Esophagus (tissue), 2 donors: Measurements from ENCODE around the gene OPALIN. TPM values are rescaled to one million over a fixed set of nuclear protein-coding genes. Genes with fewer than 3 reads are reported as not detected.
"Not testable (repeated sequence)": the region's sequence is repeated elsewhere in the genome, so short reads cannot be mapped to it uniquely, and the experiment has no call there.

Source experiments
- H3K27ac ChIP-seq, 2 donors: one replicate each; pipeline ENCODE4 v1.5.1; 2013; ENCODE audit warnings: low read depth in 2 of 2, mild to moderate bottlenecking in 2 of 2, inconsistent platforms in 1 of 2, low read length in 1 of 2, moderate library complexity in 1 of 2
- H3K27me3 ChIP-seq, 2 donors: one replicate each; pipeline ENCODE4 v1.6.1; 2013; ENCODE audit warnings: low read length in 2 of 2, control low read depth in 1 of 2, mild to moderate bottlenecking in 1 of 2; ENCODE audit not compliant: insufficient read depth in 2 of 2, control insufficient read depth in 1 of 2
- H3K36me3 ChIP-seq, 2 donors: one replicate each; pipeline ENCODE4 v1.6.1; 2013; ENCODE audit warnings: low read length in 1 of 2; ENCODE audit not compliant: control insufficient read depth in 2 of 2, insufficient read depth in 2 of 2
- H3K4me1 ChIP-seq, 2 donors: one replicate each; pipeline ENCODE4 v1.6.1; 2013; ENCODE audit warnings: low read length in 1 of 2; ENCODE audit not compliant: control insufficient read depth in 2 of 2, insufficient read depth in 2 of 2
- H3K4me3 ChIP-seq, 2 donors: one replicate each; pipeline ENCODE4 v1.5.1; 2013; ENCODE audit warnings: low read length in 2 of 2, mild to moderate bottlenecking in 2 of 2, low read depth in 1 of 2, moderate library complexity in 1 of 2
- H3K9me3 ChIP-seq, 2 donors: one replicate each; pipeline ENCODE4 v1.6.1; 2013; ENCODE audit warnings: mild to moderate bottlenecking in 2 of 2, low read depth in 1 of 2, low read length in 1 of 2, moderate library complexity in 1 of 2; ENCODE audit not compliant: control insufficient read depth in 2 of 2, insufficient read depth in 1 of 2
- WGBS, 2 donors: extraction: QIAGEN DNeasy Blood & Tissue Kit; methylation state at CpG; one replicate each; pipeline ENCODE4 v1.1.7; 2013; 5-methylcytosine and 5-hydroxymethylcytosine counted together
- polyA plus RNA-seq, 2 donors: library from polyadenylated mRNA; stranded (reverse); fragments of 200-250 nt; gene quantifications; one replicate each; pipeline ENCODE4 v1.2.3, GENCODE V29; 2013
- donor health status: healthy with polysubstance abuse.
- donor health status: Bipolar disorder and iron deficiency.

Gene OPALIN
- polyA plus RNA-seq, 2 donors, result not detected

DNA sequence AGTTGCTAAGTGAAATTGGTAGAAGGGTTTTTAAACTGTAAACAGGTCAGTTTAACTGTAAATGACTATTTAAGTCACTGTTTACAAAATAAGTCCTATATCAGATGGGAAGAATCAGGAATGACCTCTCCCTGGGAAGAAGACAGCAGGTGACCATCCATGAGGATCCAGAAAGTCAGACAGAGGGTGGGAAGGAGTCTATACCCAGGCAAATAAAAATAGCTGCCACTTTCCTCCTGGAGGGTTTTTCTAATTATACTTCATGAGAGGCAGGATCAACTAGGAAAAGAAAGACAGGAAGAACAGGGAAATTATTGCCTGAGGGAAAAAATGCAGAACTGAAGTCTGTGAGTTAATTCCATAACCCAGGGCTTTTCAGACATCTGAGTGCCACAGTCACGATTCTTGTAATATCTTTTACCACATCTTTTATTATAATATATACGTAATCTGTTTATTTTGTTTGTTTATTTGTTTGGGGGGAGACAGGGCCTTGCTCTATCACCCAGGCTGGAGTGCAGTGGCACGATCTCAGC lies 47.6 kb downstream of the OPALIN start:
- 61 to 72% methylated on average over 3 of the region's 3 CpGs for WGBS, 2 donors

DNA sequence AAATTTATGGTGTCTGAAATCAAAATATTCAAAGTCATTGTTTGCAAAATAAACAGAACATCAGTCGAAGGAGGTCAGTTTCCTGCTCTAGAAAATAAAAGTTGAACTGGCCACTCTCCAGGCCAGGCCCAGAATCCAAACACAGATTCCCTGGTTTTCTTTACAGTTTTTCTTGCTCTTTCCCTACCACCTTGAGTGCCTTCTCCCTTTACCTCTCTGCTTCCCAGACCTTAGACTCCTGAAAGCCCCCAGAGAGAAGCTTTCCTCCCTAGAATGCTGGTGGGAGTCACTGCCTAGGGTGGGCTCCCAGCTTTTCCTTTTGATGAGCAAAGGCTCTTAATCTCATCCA lies 48.5 kb downstream of the OPALIN start:
- no peak overlapping the region for H3K27ac ChIP-seq
- no peak overlapping the region for H3K4me3 ChIP-seq
- WGBS, 2 donors, result 40 to 62% methylated on average over 1 of the region's 1 CpG
- no peaks in the 10 kb centered on the region for H3K9me3 ChIP-seq
- H3K36me3 ChIP-seq, result no peaks in the 10 kb centered on the region
- no peaks in the 10 kb centered on the region for H3K27me3 ChIP-seq
- H3K4me1 ChIP-seq, result peaks cover 0 to 2% of the 10 kb centered on the region in 2 donors

More for the DNA sequence above, 47.6 kb downstream of the OPALIN start:
- no peak overlapping the region for H3K4me3 ChIP-seq
- no peak overlapping the region for H3K27ac ChIP-seq
- no peaks in the 10 kb centered on the region for H3K9me3 ChIP-seq
- H3K27me3 ChIP-seq, result no peaks in the 10 kb centered on the region
- peaks cover 0 to 2% of the 10 kb centered on the region in 2 donors for H3K4me1 ChIP-seq
- no peaks in the 10 kb centered on the region for H3K36me3 ChIP-seq

DNA sequence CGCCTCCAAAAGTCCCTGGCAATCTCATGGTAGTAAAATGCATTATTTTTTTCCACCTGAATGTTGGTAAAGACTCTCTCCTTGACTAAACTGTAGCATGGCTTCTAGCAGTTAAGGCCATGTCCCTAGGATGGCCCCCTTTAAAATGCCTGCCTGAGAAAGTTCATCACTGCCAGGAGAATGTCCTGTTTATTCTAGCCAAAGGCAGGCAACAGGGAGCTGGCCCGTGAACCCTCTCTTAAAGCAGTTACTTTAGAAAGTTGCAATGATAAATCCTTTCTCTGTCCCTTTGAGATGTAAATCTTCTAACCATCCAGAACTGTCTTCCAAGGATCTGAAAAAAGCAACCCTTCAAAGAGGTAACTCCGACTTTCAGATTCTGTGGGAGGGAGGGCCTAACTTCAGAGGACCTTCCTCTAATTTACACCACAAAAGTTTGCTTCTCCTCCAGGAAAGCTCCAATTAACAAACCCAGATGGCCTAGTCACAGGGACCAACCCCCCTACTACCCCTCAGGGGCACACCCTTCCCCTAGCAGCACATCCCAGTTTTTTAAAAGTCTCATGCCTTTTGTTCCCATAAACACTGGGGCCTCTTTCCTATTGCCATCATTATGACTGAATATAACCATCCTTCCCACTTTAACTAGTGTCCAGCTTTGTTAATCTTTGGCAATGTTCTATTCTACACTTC lies 49.0 kb downstream of the OPALIN start:
- no peak overlapping the region for H3K4me3 ChIP-seq
- H3K27ac ChIP-seq, result no peak overlapping the region
- H3K36me3 ChIP-seq, result no peaks in the 10 kb centered on the region
- 45 to 49% methylated on average over 3 of the region's 3 CpGs for WGBS, 2 donors
- no peaks in the 10 kb centered on the region for H3K9me3 ChIP-seq
- peaks cover 0 to 2% of the 10 kb centered on the region in 2 donors for H3K4me1 ChIP-seq
- no peaks in the 10 kb centered on the region for H3K27me3 ChIP-seq

DNA sequence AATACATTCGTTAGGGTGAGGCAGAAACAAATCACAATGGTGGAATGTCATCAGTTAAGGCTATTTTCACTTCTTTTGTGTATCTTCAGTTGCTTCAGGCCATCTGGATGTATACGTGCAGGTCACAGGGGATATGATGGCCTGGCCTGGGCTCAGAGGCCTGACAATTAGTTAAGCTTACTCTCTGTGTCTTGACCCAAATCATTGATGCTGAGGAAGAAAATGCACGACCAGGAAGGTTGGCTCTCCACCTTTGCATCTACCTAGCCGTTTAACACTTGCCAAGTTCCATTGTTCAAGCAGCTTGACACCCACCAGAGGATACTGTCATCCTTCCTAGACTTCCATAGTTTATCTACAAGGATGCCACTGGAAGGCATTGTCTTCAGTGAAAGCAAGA lies 49.9 kb downstream of the OPALIN start:
- not testable (repeated sequence) for H3K27me3 ChIP-seq, H3K36me3 ChIP-seq, H3K4me3 ChIP-seq, H3K4me1 ChIP-seq, H3K27ac ChIP-seq, H3K9me3 ChIP-seq
- WGBS, 2 donors, result 48 to 52% methylated on average over 4 of the region's 4 CpGs

DNA sequence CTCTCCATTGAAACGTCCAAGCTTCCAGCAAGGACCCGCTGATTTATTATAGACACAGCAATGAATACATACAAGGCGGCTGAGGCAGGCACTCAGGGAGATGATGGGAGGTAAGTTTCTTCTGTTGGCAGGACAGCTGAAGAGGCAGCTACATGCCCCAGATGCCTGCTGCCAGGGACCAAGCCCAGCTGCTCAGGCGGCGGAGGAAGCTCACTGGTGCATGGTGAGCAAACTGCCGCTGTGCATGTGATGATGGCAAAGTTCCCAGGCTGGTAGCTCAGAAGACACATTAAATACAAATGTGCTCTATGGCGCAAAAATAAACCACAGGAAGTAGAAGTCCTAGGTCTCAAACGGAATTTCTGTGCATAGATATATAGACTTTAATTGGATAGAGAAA lies 52.3 kb downstream of the OPALIN start:
- 40 to 54% methylated on average over 8 of the region's 8 CpGs for WGBS, 2 donors
- Histone ChIP-seq H3K27me3 (no peaks in the 10 kb centered on the region), H3K4me3 (no peak overlapping the region), H3K27ac (no peak overlapping the region), H3K4me1 (peaks cover 0 to 2% of the 10 kb centered on the region in 2 donors), H3K36me3 (no peaks in the 10 kb centered on the region), H3K9me3 (no peaks in the 10 kb centered on the region)

DNA sequence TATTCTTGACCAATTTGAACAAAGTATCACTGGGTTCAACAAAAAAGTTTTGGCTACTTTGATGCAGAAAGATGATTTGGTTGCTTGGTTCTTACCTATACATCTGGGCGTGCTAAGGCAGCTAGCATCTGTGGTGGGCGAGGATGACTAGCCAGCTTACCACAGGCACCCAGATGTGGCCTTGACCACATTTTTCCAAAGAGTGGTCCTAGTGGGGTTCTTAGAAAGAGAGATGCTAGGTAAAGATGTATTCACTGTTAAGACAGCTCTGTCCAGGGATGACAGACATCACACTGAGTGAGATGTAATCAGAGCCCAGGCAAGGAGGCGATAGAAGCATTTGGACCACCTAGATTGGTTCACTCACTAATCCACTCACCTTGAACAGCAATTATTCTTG lies 53.8 kb downstream of the OPALIN start:
- Histone ChIP-seq H3K27ac (no peak overlapping the region), H3K9me3 (no peaks in the 10 kb centered on the region), H3K27me3 (no peaks in the 10 kb centered on the region), H3K36me3 (no peaks in the 10 kb centered on the region), H3K4me3 (no peak overlapping the region), H3K4me1 (peaks cover 0 to 2% of the 10 kb centered on the region in 2 donors)
- WGBS, 2 donors, result 88 to 91% methylated on average over 3 of the region's 3 CpGs

DNA sequence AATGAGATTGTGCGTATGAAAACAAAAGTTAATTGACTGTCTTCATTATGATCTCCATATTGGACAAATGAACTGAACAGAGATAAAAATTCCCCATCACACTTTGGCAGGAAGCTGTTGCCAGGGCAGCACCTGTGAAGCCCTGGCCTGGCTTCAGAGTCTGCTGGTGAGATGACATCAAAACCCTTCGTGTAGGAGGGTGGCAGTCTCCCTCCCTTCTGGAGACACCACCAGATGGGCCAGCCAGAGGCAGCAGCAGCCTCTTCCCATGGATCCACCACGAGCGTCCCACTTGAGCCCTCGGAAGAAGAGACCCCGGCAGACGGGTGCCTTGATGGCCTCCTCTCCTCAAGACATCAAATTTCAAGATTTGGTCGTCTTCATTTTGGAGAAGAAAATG lies 54.6 kb downstream of the OPALIN start, which contains the start of gene DNTT:
Gene DNTT, plus strand, starts transcription at position 205 of the 400 bp plus-strand sequence. Its CDS starts 64 bp downstream, at position 269.
- no peak within 1 kb of the TSS for H3K4me3 ChIP-seq
- H3K27me3 ChIP-seq, result no peaks in the 10 kb centered on the region
- H3K4me1 ChIP-seq, result no peaks in the 10 kb centered on the region
- no peaks in the 10 kb centered on the region for H3K9me3 ChIP-seq
- H3K27ac ChIP-seq, result no peak within 1 kb of the TSS
- 83% methylated on average over 8 of the region's 8 CpGs for WGBS, 2 donors
- no peaks in the 10 kb centered on the region for H3K36me3 ChIP-seq

DNA sequence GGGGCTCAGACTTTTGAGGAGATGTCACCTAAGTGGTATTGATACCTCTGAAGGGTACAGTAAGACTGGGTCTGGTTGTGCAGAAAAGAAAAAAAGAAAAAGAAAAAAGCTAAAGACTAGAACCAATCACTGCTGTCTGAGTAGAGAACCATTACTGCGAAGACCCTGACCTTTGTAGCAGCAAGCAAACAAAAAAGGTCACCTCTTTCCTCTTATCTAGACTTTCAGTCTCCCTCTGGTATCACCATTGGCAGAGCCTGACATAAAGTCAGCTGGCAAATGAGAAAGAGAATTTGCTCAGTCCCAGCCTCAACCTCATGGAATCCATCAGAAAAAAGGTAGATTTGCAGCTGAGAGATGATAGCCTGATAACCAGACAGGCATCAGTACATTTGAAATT lies 57.2 kb downstream of the OPALIN start:
- H3K27ac ChIP-seq, result no peak overlapping the region
- no peaks in the 10 kb centered on the region for H3K4me1 ChIP-seq
- no peak overlapping the region for H3K4me3 ChIP-seq
- 54 to 73% methylated on average over 1 of the region's 1 CpG for WGBS, 2 donors
- H3K9me3 ChIP-seq, result no peaks in the 10 kb centered on the region
- H3K27me3 ChIP-seq, result no peaks in the 10 kb centered on the region
- H3K36me3 ChIP-seq, result no peaks in the 10 kb centered on the region

DNA sequence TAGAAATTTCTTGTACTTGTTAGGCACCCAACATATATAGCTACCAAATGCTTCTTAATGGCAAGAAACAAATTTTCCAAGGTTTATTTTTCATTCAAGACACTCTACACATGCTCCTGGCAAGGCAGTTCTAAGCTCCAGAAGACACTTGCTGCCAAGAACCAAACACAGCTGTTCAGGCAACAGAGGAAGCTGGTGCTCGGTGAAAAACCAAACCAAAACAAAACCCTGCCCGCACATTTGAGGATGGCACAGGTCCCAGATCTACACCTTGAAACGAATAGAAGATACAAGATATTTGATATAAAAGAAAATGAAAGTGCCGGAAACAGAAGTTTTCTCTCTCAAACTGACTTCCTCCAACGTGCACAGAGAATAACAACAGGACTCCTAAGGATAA lies 59.4 kb downstream of the OPALIN start:
- Histone ChIP-seq H3K27ac (no peak overlapping the region), H3K4me1 (no peaks in the 10 kb centered on the region), H3K27me3 (no peaks in the 10 kb centered on the region), H3K9me3 (no peaks in the 10 kb centered on the region), H3K36me3 (no peaks in the 10 kb centered on the region), H3K4me3 (no peak overlapping the region)
- 12 to 22% methylated on average over 5 of the region's 5 CpGs for whole genome bisulfite sequencing, 2 donors

DNA sequence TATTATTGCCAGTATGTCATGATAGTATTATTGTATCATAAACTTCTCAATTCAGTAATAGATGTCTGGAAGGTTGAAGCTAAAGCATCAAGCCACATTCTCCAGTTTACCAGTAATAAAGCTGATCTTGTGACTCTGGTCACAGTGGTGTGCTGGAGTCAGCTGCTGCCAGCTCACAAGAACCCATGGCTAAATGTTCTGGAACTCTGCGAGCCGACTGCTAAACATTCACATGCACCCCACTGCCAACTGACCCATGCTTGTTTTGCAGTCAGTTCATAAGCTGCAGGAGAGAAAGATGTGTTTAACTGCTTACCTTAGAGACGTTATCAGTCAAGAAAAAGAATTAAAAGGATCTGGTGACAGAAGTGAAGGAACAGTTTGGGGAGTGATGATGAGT lies 60.4 kb downstream of the OPALIN start:
- H3K27ac ChIP-seq, result no peak overlapping the region
- no peaks in the 10 kb centered on the region for H3K27me3 ChIP-seq
- no peak overlapping the region for H3K4me3 ChIP-seq
- H3K36me3 ChIP-seq, result no peaks in the 10 kb centered on the region
- WGBS, 2 donors, result 87 to 91% methylated on average over 3 of the region's 3 CpGs
- no peaks in the 10 kb centered on the region for H3K9me3 ChIP-seq
- no peaks in the 10 kb centered on the region for H3K4me1 ChIP-seq
